GM12892 (cell line): ENCODE measurements around the gene FUT8.

Experiments used
- POLR2A ChIP-seq: IDR thresholded peaks from 2 replicates; pipeline ENCODE4 v1.6.1; 2011; ENCODE audit warnings: low read depth, low read length, control low read depth
- POLR2AphosphoS5 ChIP-seq: IDR thresholded peaks from 2 replicates; pipeline ENCODE4 v1.6.1; 2011; ENCODE audit warnings: low read depth, low read length, control low read depth
- TAF1 ChIP-seq: IDR thresholded peaks from 2 replicates; pipeline ENCODE4 v1.6.1; 2011; ENCODE audit warnings: low read depth, mild to moderate bottlenecking, control low read depth, low read length, borderline replicate concordance

DNA sequence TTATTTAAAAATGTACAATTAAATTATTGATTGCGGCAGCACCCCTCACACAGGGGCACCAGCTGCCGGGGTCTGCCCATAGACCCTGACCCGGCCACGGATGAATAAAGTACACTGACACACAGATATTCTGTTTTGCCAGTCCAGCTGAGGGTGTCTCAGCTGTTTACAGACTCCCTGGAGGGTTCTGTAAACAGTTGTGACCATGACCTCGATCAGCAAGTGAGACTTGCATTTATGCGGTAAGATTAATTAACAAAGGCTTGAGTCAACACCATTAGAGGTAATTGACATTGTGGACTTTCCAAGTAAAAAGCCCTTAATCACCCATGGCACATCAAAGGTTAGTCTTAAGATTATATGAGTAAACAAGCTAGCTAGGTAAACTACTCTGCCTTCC, 94.3 kb downstream of the FUT8 start:
- TF ChIP-seq TAF1 (no peak), POLR2AphosphoS5 (no peak), POLR2A (no peak)
